Endothelial cell of umbilical vein (primary cell): ENCODE measurements around the gene HNRNPK. TPM values are rescaled to one million over a fixed set of nuclear protein-coding genes. Genes with fewer than 3 reads are reported as not detected.

Experiments
- BruUV-seq: library from RNA; stranded (reverse); fragments of 400-500 nt; replicated peaks from 2 replicates; lab custom pipeline; 2021; lab: Mats Ljungman, UMichigan
- CTCF ChIA-PET: fragments of 300-600, 350-600 bp; sonication (Branson Sonifier 250); formaldehyde crosslinking; loops from one replicate; lab custom pipeline; 2021; ENCODE audit warnings: antibody characterized with exemption, inconsistent platforms; lab: Charles Lee
- POLR2A ChIA-PET: fragments of 300-600, 350-600 bp; sonication (Branson Sonifier 250); formaldehyde crosslinking; loops from one replicate; lab custom pipeline; 2021; ENCODE audit warnings: antibody characterized with exemption, inconsistent platforms; lab: Charles Lee
- DNase-seq: peaks from one replicate; pipeline ENCODE4 v3.0.0-alpha.2; 2011; ENCODE audit warnings: low read depth, low spot score
- FAIRE-seq: peaks from 2 replicates; lab custom pipeline; 2011; peaks lifted over from hg19 to GRCh38; lab: Jason Lieb, UNC
- H2AFZ ChIP-seq: 2 replicates; pipeline ENCODE4 v1.6.0; 2012; ENCODE audit warnings: low read depth, low read length, control low read depth, inconsistent platforms
- H3K27ac ChIP-seq: 2 replicates; pipeline ENCODE4 v1.5.1; 2011; ENCODE audit warnings: low read depth, mild to moderate bottlenecking, control low read depth, low read length, moderate library complexity; ENCODE audit not compliant: insufficient read depth
- H3K27me3 ChIP-seq, 2 experiments: 2 replicates each; pipeline versions ENCODE4 v1.6.0 to v1.6.1; 2011; ENCODE audit warnings: low read length in 2 of 2, mixed read lengths in 1 of 2; ENCODE audit not compliant: control insufficient read depth in 2 of 2, insufficient read depth in 2 of 2
- H3K36me3 ChIP-seq, 2 experiments: 2 replicates in 1 of 2; 3 replicates in 1 of 2; pipeline ENCODE4 v1.5.1; 2011; ENCODE audit warnings: low read length in 2 of 2, mild to moderate bottlenecking in 1 of 2, moderate library complexity in 1 of 2; ENCODE audit not compliant: control insufficient read depth in 2 of 2, insufficient read depth in 2 of 2; ENCODE audit errors: extremely low read depth in 1 of 2
- H3K4me1 ChIP-seq: 3 replicates; pipeline ENCODE4 v1.5.1; 2011; ENCODE audit warnings: mild to moderate bottlenecking, low read length; ENCODE audit not compliant: control insufficient read depth, insufficient read depth; ENCODE audit errors: extremely low read depth
- H3K4me2 ChIP-seq: 2 replicates; pipeline ENCODE4 v1.6.1; 2011; ENCODE audit warnings: low read length, control low read depth, mixed read lengths; ENCODE audit not compliant: insufficient read depth
- H3K4me3 ChIP-seq, 3 experiments: fragments of 200-600 bp in 1 of 3; sonication (generic), shearing (Covaris generic) in 1 of 3; replicated peaks in 1 of 3; 2 replicates each; pipeline ENCODE4 v1.5.1; 2011 to 2016; ENCODE audit warnings: control low read depth in 3 of 3, low read length in 3 of 3, mild to moderate bottlenecking in 2 of 3, inconsistent platforms in 1 of 3, low read depth in 1 of 3, moderate library complexity in 1 of 3; ENCODE audit not compliant: insufficient read depth in 1 of 3
- H3K79me2 ChIP-seq: 2 replicates; pipeline ENCODE4 v1.6.0; 2012; ENCODE audit warnings: low read length, inconsistent platforms; ENCODE audit not compliant: control insufficient read depth, insufficient read depth
- H3K9ac ChIP-seq: replicated peaks from 2 replicates; pipeline ENCODE3; 2011; ENCODE audit warnings: low read length, control low read depth; ENCODE audit not compliant: insufficient read depth; ENCODE audit errors: extremely low read depth
- H3K9me1 ChIP-seq: replicated peaks from 3 replicates; pipeline ENCODE4 v1.6.0; 2011; ENCODE audit warnings: mild to moderate bottlenecking, low read length; ENCODE audit not compliant: control insufficient read depth, insufficient read depth; ENCODE audit errors: extremely low read depth
- H3K9me3 ChIP-seq: replicated peaks from 2 replicates; pipeline ENCODE4 v1.5.1; 2012; ENCODE audit warnings: low read length, inconsistent platforms; ENCODE audit not compliant: control insufficient read depth, insufficient read depth
- H4K20me1 ChIP-seq: replicated peaks from 2 replicates; pipeline ENCODE3; 2011; ENCODE audit warnings: mild to moderate bottlenecking, low read length; ENCODE audit not compliant: control insufficient read depth, insufficient read depth; ENCODE audit errors: extremely low read depth
- EZH2 ChIP-seq: IDR thresholded peaks from 2 replicates; pipeline ENCODE4 v1.6.1; 2012; ENCODE audit warnings: borderline replicate concordance, low read depth, mild to moderate bottlenecking, moderate library complexity, low read length, inconsistent platforms; ENCODE audit not compliant: severe bottlenecking
- FOS ChIP-seq: IDR thresholded peaks from 2 replicates; pipeline ENCODE4 v1.6.1; 2011; ENCODE audit warnings: mild to moderate bottlenecking, low read length, moderate library complexity, borderline replicate concordance; ENCODE audit not compliant: insufficient read depth
- GATA2 ChIP-seq: IDR thresholded peaks from 2 replicates; pipeline ENCODE4 v1.7.0; 2011; ENCODE audit warnings: low read depth, mild to moderate bottlenecking, moderate library complexity, mixed read lengths, low read length; ENCODE audit not compliant: insufficient read length, insufficient read depth
- JUN ChIP-seq: IDR thresholded peaks from 2 replicates; pipeline ENCODE4 v1.6.1; 2011; ENCODE audit warnings: borderline replicate concordance, low read depth; ENCODE audit not compliant: insufficient read length, insufficient read depth
- MYC ChIP-seq: IDR thresholded peaks from one replicate; pipeline ENCODE4 v1.6.1; 2011; ENCODE audit warnings: mild to moderate bottlenecking, low read depth, low read length
- POLR2A ChIP-seq: IDR thresholded peaks from 2 replicates; pipeline ENCODE4 v1.6.1; 2012; ENCODE audit warnings: low read depth, mild to moderate bottlenecking, control low read depth, low read length
- POLR2AphosphoS5 ChIP-seq: IDR thresholded peaks from 2 replicates; pipeline ENCODE4 v1.6.1; 2012; ENCODE audit warnings: low read depth, mild to moderate bottlenecking, control low read depth, low read length, moderate library complexity; ENCODE audit not compliant: insufficient read depth
- dilution Hi-C: fragments of 300-500 bp; cut with MboI; formaldehyde crosslinking; loops from one replicate; pipeline ENCODE4 v1.15.0; 2019; ENCODE audit warnings: low sequenced_read_pairs; ENCODE audit not compliant: extremely low pct_ligation_motif_present
- intact Hi-C: fragments of 100-400 bp; cut with micrococcal nuclease; formaldehyde crosslinking; loops from one replicate; pipeline ENCODE4 v1.10.0; 2022
- polyA plus RNA-seq, 4 experiments: library from polyadenylated mRNA; depleted of rRNA in 3 of 4; stranded (reverse) in 3 of 4; unstranded in 1 of 4; fragments of >200 nt; gene quantifications; 2 replicates each; pipeline versions ENCODE4 v1.2.1 to v1.2.3, GENCODE V29; 2011 to 2012; ENCODE audit warnings: missing spikeins in 1 of 4
- total RNA-seq: library from RNA; stranded (reverse); gene quantifications from 2 replicates; pipeline ENCODE4 v1.2.3, GENCODE V29; 2021
- TF ChIP-seq, protein P1 (sequence below): IDR thresholded peaks from 2 replicates; pipeline ENCODE4 v1.6.1; 2011; ENCODE audit not compliant: insufficient read depth, insufficient read length
- TF ChIP-seq, protein P2 (sequence below), 2 donors: IDR thresholded peaks; 1 replicate in 1 of 2; 2 replicates in 1 of 2; pipeline ENCODE4 v1.5.1; 2011; ENCODE audit warnings: low read length in 2 of 2, mild to moderate bottlenecking in 2 of 2, moderate library complexity in 2 of 2, control low read depth in 1 of 2, inconsistent platforms in 1 of 2, low read depth in 1 of 2; ENCODE audit not compliant: insufficient read depth in 1 of 2; ENCODE audit errors: extremely low read depth in 1 of 2

Gene HNRNPK
- total and polyA plus RNA-seq, 2 donors (not counting 3 experiments of a cell fraction or from before 2014, with no cell fraction given) = 399 to 663 TPM

DNA sequence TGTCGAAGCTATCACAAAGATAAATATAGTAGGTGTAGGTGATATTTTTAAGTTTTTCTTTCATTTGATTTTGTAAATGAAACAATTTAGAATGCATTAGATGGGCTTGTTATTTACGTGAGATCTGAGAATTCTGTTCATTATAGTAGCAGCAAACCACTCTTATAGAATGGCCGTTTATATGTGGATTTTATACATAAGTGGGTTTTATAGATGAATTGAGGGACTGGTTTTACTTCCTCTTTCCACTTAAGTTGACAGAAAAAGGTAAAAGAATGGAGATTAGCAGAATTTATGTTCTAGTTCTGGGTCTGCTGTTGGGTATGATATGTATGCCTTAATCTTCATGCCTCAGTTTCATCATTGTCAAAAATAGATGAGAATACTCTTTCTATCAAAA lies 6.2 kb upstream of the HNRNPK start:
- H3K4me3 ChIP-seq = no peak overlapping the region
- BruUV-seq = no TSS peak
- no peak overlapping the region for H3K27ac ChIP-seq
- TF ChIP-seq, protein P1, sequence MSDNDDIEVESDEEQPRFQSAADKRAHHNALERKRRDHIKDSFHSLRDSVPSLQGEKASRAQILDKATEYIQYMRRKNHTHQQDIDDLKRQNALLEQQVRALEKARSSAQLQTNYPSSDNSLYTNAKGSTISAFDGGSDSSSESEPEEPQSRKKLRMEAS = no peak
- TF ChIP-seq EZH2 (no peak), GATA2 (no peak), MYC (no peak), POLR2A (no peak), POLR2AphosphoS5 (no peak), JUN (no peak), FOS (no peak)
- TF ChIP-seq, protein P2, sequence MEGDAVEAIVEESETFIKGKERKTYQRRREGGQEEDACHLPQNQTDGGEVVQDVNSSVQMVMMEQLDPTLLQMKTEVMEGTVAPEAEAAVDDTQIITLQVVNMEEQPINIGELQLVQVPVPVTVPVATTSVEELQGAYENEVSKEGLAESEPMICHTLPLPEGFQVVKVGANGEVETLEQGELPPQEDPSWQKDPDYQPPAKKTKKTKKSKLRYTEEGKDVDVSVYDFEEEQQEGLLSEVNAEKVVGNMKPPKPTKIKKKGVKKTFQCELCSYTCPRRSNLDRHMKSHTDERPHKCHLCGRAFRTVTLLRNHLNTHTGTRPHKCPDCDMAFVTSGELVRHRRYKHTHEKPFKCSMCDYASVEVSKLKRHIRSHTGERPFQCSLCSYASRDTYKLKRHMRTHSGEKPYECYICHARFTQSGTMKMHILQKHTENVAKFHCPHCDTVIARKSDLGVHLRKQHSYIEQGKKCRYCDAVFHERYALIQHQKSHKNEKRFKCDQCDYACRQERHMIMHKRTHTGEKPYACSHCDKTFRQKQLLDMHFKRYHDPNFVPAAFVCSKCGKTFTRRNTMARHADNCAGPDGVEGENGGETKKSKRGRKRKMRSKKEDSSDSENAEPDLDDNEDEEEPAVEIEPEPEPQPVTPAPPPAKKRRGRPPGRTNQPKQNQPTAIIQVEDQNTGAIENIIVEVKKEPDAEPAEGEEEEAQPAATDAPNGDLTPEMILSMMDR (IDR thresholded peaks at IDR 0.05; ENCODE audit: extremely low read depth in 1 of 2, insufficient read depth in 1 of 2, low read depth in 1 of 2, low read length in 2 of 2) = no peak
- H4K20me1 ChIP-seq = no peaks in the 10 kb centered on the region
- no peak overlapping the region for H3K4me2 ChIP-seq
- no peaks in the 10 kb centered on the region for H3K27me3 ChIP-seq
- H2AFZ ChIP-seq = no peak overlapping the region
- no peaks in the 10 kb centered on the region for H3K36me3 ChIP-seq
- no peaks in the 10 kb centered on the region for H3K9me1 ChIP-seq
- H3K79me2 ChIP-seq = peaks cover 60% of the 10 kb centered on the region
- FAIRE-seq (no peak), DNase-seq (no peak)
- no peak overlapping the region for H3K9ac ChIP-seq
- intact Hi-C loops (no loop called here), dilution Hi-C loops (no loop called here)
- POLR2A ChIA-PET = no interaction called here
- CTCF ChIA-PET = no interaction called here
- peaks cover 4% of the 10 kb centered on the region for H3K4me1 ChIP-seq
- no peaks in the 10 kb centered on the region for H3K9me3 ChIP-seq
